Measurements from ENCODE around the gene MGMT. TPM values are rescaled to one million over a fixed set of nuclear protein-coding genes. Genes with fewer than 3 reads are reported as not detected.

Gene MGMT
- total and polyA plus RNA-seq, 2 experiments from 2014 or later = 19.3 to 21.9 TPM

DNA sequence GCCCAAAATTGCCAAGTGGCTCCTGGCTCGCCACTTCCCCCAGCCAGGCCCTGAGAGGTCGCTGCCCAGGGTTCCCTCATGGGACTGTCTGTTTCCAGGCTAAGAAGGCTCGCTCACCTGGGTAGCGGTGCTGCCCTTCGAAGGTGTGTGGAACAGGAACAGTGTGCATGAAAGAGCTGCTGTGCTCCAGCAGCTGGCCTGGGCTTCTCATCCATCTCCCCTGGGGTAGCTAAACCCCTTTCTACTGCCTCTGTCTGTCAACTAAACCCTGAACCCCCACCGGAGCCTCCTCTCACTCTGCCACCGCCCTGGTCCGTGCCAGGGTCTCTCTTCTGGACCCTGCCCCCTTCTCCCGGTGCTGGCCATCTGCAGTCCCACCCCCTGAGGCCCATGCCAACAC, 344.2 kb downstream of the MGMT start:
- Mint-ChIP-seq H3K36me3 (ENCODE audit: low read depth) (peaks cover 5% of the 10 kb centered on the region; the same call in 2 of the 3 replicates), H3K4me3 (no peak overlapping the region), H3K9me3 (peaks cover 12% of the 10 kb centered on the region), H3K27ac (no peak overlapping the region), H3K27me3 (ENCODE audit: insufficient read depth, low read depth, poor library complexity) (peaks cover 3% of the 10 kb centered on the region), H3K4me1 (no peaks in the 10 kb centered on the region)
- no peak overlapping the region for H3K27ac ChIP-seq (ENCODE audit: low read depth)
- H3K36me3 ChIP-seq (ENCODE audit: insufficient read depth) = no peaks in the 10 kb centered on the region
- H4K20me1 ChIP-seq (replicated peaks; ENCODE audit: insufficient read depth) = no peaks in the 10 kb centered on the region
- no peak overlapping the region for H3K4me3 ChIP-seq
- DNase-seq (ENCODE audit: low spot score) (no peak), ATAC-seq (no peak)
- H3K79me2 ChIP-seq (replicated peaks; ENCODE audit: insufficient read depth) = no peaks in the 10 kb centered on the region
- H3K9me2 ChIP-seq (ENCODE audit: insufficient read depth) = no peaks in the 10 kb centered on the region; the same call in 1 of the 2 replicates
- H3K4me1 ChIP-seq (ENCODE audit: insufficient read depth) = no peaks in the 10 kb centered on the region
- H3F3A ChIP-seq (replicated peaks; ENCODE audit: low read depth) = no peaks in the 10 kb centered on the region
- no peaks in the 10 kb centered on the region for H3K27me3 ChIP-seq (ENCODE audit: insufficient read depth)
- H3K4me2 ChIP-seq = no peak overlapping the region
- no peak overlapping the region for H2AFZ ChIP-seq
- TF ChIP-seq ZNF114 (CRISPR knock-in tag; IDR thresholded peaks at IDR 0.05) (no peak), EZH2 (IDR thresholded peaks at IDR 0.05; ENCODE audit: low read depth, unreplicated experiment) (no peak)
- TF ChIP-seq, protein P1, sequence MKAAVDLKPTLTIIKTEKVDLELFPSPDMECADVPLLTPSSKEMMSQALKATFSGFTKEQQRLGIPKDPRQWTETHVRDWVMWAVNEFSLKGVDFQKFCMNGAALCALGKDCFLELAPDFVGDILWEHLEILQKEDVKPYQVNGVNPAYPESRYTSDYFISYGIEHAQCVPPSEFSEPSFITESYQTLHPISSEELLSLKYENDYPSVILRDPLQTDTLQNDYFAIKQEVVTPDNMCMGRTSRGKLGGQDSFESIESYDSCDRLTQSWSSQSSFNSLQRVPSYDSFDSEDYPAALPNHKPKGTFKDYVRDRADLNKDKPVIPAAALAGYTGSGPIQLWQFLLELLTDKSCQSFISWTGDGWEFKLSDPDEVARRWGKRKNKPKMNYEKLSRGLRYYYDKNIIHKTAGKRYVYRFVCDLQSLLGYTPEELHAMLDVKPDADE (IDR thresholded peaks at IDR 0.05) = no peak
- TF ChIP-seq, protein P2, sequence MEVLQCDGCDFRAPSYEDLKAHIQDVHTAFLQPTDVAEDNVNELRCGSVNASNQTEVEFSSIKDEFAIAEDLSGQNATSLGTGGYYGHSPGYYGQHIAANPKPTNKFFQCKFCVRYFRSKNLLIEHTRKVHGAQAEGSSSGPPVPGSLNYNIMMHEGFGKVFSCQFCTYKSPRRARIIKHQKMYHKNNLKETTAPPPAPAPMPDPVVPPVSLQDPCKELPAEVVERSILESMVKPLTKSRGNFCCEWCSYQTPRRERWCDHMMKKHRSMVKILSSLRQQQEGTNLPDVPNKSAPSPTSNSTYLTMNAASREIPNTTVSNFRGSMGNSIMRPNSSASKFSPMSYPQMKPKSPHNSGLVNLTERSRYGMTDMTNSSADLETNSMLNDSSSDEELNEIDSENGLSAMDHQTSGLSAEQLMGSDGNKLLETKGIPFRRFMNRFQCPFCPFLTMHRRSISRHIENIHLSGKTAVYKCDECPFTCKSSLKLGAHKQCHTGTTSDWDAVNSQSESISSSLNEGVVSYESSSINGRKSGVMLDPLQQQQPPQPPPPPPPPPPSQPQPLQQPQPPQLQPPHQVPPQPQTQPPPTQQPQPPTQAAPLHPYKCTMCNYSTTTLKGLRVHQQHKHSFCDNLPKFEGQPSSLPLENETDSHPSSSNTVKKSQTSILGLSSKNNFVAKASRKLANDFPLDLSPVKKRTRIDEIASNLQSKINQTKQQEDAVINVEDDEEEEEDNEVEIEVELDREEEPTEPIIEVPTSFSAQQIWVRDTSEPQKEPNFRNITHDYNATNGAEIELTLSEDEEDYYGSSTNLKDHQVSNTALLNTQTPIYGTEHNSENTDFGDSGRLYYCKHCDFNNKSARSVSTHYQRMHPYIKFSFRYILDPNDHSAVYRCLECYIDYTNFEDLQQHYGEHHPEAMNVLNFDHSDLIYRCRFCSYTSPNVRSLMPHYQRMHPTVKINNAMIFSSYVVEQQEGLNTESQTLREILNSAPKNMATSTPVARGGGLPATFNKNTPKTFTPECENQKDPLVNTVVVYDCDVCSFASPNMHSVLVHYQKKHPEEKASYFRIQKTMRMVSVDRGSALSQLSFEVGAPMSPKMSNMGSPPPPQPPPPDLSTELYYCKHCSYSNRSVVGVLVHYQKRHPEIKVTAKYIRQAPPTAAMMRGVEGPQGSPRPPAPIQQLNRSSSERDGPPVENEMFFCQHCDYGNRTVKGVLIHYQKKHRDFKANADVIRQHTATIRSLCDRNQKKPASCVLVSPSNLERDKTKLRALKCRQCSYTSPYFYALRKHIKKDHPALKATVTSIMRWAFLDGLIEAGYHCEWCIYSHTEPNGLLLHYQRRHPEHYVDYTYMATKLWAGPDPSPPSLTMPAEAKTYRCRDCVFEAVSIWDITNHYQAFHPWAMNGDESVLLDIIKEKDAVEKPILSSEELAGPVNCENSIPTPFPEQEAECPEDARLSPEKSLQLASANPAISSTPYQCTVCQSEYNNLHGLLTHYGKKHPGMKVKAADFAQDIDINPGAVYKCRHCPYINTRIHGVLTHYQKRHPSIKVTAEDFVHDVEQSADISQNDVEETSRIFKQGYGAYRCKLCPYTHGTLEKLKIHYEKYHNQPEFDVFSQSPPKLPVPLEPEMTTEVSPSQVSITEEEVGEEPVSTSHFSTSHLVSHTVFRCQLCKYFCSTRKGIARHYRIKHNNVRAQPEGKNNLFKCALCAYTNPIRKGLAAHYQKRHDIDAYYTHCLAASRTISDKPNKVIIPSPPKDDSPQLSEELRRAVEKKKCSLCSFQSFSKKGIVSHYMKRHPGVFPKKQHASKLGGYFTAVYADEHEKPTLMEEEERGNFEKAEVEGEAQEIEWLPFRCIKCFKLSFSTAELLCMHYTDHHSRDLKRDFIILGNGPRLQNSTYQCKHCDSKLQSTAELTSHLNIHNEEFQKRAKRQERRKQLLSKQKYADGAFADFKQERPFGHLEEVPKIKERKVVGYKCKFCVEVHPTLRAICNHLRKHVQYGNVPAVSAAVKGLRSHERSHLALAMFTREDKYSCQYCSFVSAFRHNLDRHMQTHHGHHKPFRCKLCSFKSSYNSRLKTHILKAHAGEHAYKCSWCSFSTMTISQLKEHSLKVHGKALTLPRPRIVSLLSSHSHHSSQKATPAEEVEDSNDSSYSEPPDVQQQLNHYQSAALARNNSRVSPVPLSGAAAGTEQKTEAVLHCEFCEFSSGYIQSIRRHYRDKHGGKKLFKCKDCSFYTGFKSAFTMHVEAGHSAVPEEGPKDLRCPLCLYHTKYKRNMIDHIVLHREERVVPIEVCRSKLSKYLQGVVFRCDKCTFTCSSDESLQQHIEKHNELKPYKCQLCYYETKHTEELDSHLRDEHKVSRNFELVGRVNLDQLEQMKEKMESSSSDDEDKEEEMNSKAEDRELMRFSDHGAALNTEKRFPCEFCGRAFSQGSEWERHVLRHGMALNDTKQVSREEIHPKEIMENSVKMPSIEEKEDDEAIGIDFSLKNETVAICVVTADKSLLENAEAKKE (CRISPR knock-in tag; IDR thresholded peaks at IDR 0.05) = no peak

DNA sequence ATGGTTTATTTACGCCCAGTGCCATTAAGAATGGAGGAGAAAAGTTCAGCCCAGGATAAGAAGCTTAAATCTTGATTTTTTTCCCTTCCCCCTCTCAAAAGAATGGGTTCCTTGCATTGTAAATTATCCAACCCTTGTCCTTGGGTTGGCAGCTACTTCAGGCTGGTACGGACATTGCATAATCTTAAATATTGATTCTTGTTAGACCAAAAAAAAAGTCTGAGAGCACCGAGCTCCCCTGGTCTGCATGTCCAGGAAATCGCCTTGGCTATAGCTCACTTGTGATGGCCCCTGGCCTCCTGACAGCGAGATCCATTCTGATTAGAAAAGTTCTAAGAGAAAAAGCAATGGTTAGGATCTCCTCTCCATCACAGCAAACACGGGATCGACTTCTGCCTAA, 345.4 kb downstream of the MGMT start:
- Histone ChIP-seq H3F3A (replicated peaks; ENCODE audit: low read depth) (no peaks in the 10 kb centered on the region), H3K4me3 (no peak overlapping the region), H3K27me3 (ENCODE audit: insufficient read depth) (no peaks in the 10 kb centered on the region), H3K36me3 (ENCODE audit: insufficient read depth) (no peaks in the 10 kb centered on the region), H3K4me2 (no peak overlapping the region), H3K4me1 (ENCODE audit: insufficient read depth) (no peaks in the 10 kb centered on the region), H2AFZ (no peak overlapping the region), H4K20me1 (replicated peaks; ENCODE audit: insufficient read depth) (no peaks in the 10 kb centered on the region), H3K27ac (ENCODE audit: low read depth) (no peak overlapping the region), H3K79me2 (replicated peaks; ENCODE audit: insufficient read depth) (no peaks in the 10 kb centered on the region), H3K9me2 (ENCODE audit: insufficient read depth) (no peaks in the 10 kb centered on the region)
- no peak overlapping the region for H3K27ac Mint-ChIP-seq
- no peak for TF ChIP-seq JUNB (IDR thresholded peaks at IDR 0.05; ENCODE audit: unreplicated experiment)
- no peak overlapping the region for H3K4me3 Mint-ChIP-seq
- H3K4me1 Mint-ChIP-seq = no peaks in the 10 kb centered on the region
- ATAC-seq (no peak), DNase-seq (ENCODE audit: low spot score) (no peak)
- no peaks in the 10 kb centered on the region; the same call in 1 of the 3 replicates for H3K36me3 Mint-ChIP-seq (ENCODE audit: low read depth)
- peaks cover under 1% of the 10 kb centered on the region; the same call in 1 of the 3 replicates for H3K9me3 Mint-ChIP-seq
- H3K27me3 Mint-ChIP-seq (ENCODE audit: insufficient read depth, low read depth, poor library complexity) = peaks cover 7% of the 10 kb centered on the region
